ENCODE measurements around the gene RAI1. TPM values are rescaled to one million over a fixed set of nuclear protein-coding genes. Genes with fewer than 3 reads are reported as not detected.

RAI1 gene
- total and polyA plus RNA-seq, 2 of the 8 experiments (the other 6 are each of a cell fraction or from before 2014, with no cell fraction given) = 0.39 to 1.2 TPM

GRCh38 chr17:17762744-17763105 lies 81.5 kb downstream of the RAI1 start:
- no peak overlapping the region for H3K23ac ChIP-seq (ENCODE audit: insufficient read length)
- FAIRE-seq (no peak), DNase-seq (ENCODE audit: low read depth in 1 of 2, low spot score in 2 of 2) (no peak)
- H3K23me2 ChIP-seq (ENCODE audit: low read depth, low read length) = no peaks in the 10 kb centered on the region
- no peak overlapping the region for H3K4me2 ChIP-seq (ENCODE audit: insufficient read depth in 1 of 2, low read depth in 2 of 2, low read length in 2 of 2)
- H2BK20ac ChIP-seq (ENCODE audit: low read length) = no peak overlapping the region
- no peak overlapping the region for H4K5ac ChIP-seq (ENCODE audit: insufficient read length, low read depth, low read length)
- H2AK5ac ChIP-seq (ENCODE audit: low read depth, low read length) = no peak overlapping the region
- ChIA-PET POLR2A (ENCODE audit: partially characterized antibody) (interaction anchor here (1.0 to 1.2 kb wide), 2 partner anchors 11 to 32 kb away, joined by 3 to 5 read pairs; no protein-coding TSS in a partner anchor), CTCF (ENCODE audit: partially characterized antibody) (interaction anchor here (0.6 to 2.4 kb wide), 15 partner anchors 9 to 381 kb away, joined by 3 to 15 read pairs (median 4); no protein-coding TSS in a partner anchor)
- no peaks in the 10 kb centered on the region; a peak in 2 of 7 replicates for H3K27me3 ChIP-seq (replicated peaks in 1 of 4; ENCODE audit: control insufficient read depth in 3 of 4, extremely low read depth in 1 of 4, insufficient read depth in 3 of 4, low read length in 3 of 4)
- H3K14ac ChIP-seq (ENCODE audit: insufficient read length) = no peak overlapping the region
- H3K9ac ChIP-seq (replicated peaks in 1 of 4; ENCODE audit: extremely low read depth in 1 of 4, low read depth in 3 of 4, low read length in 3 of 4) = no peak overlapping the region
- H3K9me3 ChIP-seq (ENCODE audit: insufficient read depth in 2 of 2, low read depth in 1 of 2, low read length in 1 of 2) = no peaks in the 10 kb centered on the region
- no peak overlapping the region for H2AFZ ChIP-seq (ENCODE audit: low read length)
- H3K4ac ChIP-seq (replicated peaks; ENCODE audit: insufficient read length, low read depth, low read length) = no peak overlapping the region
- TF ChIP-seq CTCF (IDR thresholded peaks at IDR 0.05; ENCODE audit: control extremely low read depth in 1 of 3, insufficient read depth in 1 of 3, low read depth in 1 of 3, low read length in 3 of 3) = no peak
- no peak for TF ChIP-seq RXRA (IDR thresholded peaks at IDR 0.05; ENCODE audit: insufficient read depth, low read depth, low read length)
- TF ChIP-seq RBBP5 (IDR thresholded peaks at IDR 0.05; ENCODE audit: borderline replicate concordance, low read depth, low read length) = no peak
- TF ChIP-seq KDM5A (IDR thresholded peaks at IDR 0.05; ENCODE audit: low read length) = no peak
- TF ChIP-seq CBX8 (IDR thresholded peaks at IDR 0.05; ENCODE audit: borderline replicate concordance, low read depth, low read length) = no peak
- TF ChIP-seq MAFK (IDR thresholded peaks at IDR 0.05; ENCODE audit: low read depth, low read length) = no peak
- no peak for TF ChIP-seq ASH2L (IDR thresholded peaks at IDR 0.05; ENCODE audit: low read length)
- no peak for TF ChIP-seq BRCA1 (IDR thresholded peaks at IDR 0.05; ENCODE audit: low read depth, low read length)
- TF ChIP-seq CHD2 (IDR thresholded peaks at IDR 0.05; ENCODE audit: low read length) = no peak
- no peaks in the 10 kb centered on the region for H3K79me2 ChIP-seq (ENCODE audit: control insufficient read depth in 1 of 2, insufficient read depth in 2 of 2, low read length in 2 of 2)
- H4K20me1 ChIP-seq (replicated peaks in 1 of 2; ENCODE audit: control insufficient read depth in 1 of 2, insufficient read depth in 2 of 2, low read length in 2 of 2) = no peaks in the 10 kb centered on the region
- no peak overlapping the region for H3K4me3 ChIP-seq (ENCODE audit: extremely low read depth in 1 of 4, insufficient read depth in 2 of 4, low read depth in 3 of 4, low read length in 4 of 4)
- H4K91ac ChIP-seq (replicated peaks; ENCODE audit: insufficient read length, low read length) = no peak overlapping the region
- no peak overlapping the region for H3K18ac ChIP-seq (ENCODE audit: extremely low read depth, low read length)
- H2BK120ac ChIP-seq (replicated peaks; ENCODE audit: low read depth, low read length) = no peak overlapping the region
- no peak overlapping the region for H4K8ac ChIP-seq (ENCODE audit: extremely low read depth, insufficient read depth, low read length)
- no peaks in the 10 kb centered on the region for H3K79me1 ChIP-seq (ENCODE audit: low read depth, low read length)
- H3K56ac ChIP-seq (replicated peaks; ENCODE audit: insufficient read length, low read depth, low read length) = no peak overlapping the region
- no peak overlapping the region for H3K27ac ChIP-seq (ENCODE audit: low read depth, low read length)
- H3K4me1 ChIP-seq (replicated peaks in 1 of 4; ENCODE audit: control insufficient read depth in 3 of 4, insufficient read depth in 4 of 4, low read length in 3 of 4) = peaks cover 0 to 9% (median 3%) of the 10 kb centered on the region in 4 experiments; a peak in 4 of 7 replicates
- no peaks in the 10 kb centered on the region for H3K36me3 ChIP-seq (ENCODE audit: control insufficient read depth in 2 of 4, insufficient read depth in 4 of 4, low read length in 3 of 4)
- H2BK12ac ChIP-seq (ENCODE audit: low read depth, low read length) = no peak overlapping the region
- 78% methylated on average over 4 of the region's 5 CpGs; no CpG with 5 or more reads in 1 of the 2 experiments for WGBS, 2 experiments (ENCODE audit: extremely low coverage in 1 of 2, insufficient coverage in 1 of 2, insufficient read length in 1 of 2, insufficient replicate concordance in 2 of 2, low coverage in 1 of 2, low lambda C conversion rate in 2 of 2, missing lambda C conversion rate in 1 of 2)
- no peak overlapping the region for H2BK5ac ChIP-seq (ENCODE audit: low read depth, low read length)
- H2BK15ac ChIP-seq (ENCODE audit: low read length) = no peak overlapping the region

All from H1 (cell line).